Natural killer cell (primary cell): ENCODE data around the gene ZNF185. TPM values are rescaled to one million over a fixed set of nuclear protein-coding genes. Genes with fewer than 3 reads are reported as not detected.

Experiments used
- ATAC-seq, 3 donors: fragments of 150-1000 bp in 2 of 3; fragments of 200-7000 bp in 1 of 3; cut with Tn5 transposase; 1 replicate in 1 of 3; 2 replicates in 2 of 3; pipeline ENCODE4 v1.10.0; 2021; ENCODE audit warnings: mild to moderate bottlenecking in 2 of 3, moderate library complexity in 2 of 3
- DNase-seq, 2 donors: peaks; one replicate each; pipeline versions ENCODE4 v3.0.0 to v3.0.0-alpha.2; 2013 to 2021; ENCODE audit warnings: mixed read lengths in 1 of 2
- H3K27ac ChIP-seq: one replicate; pipeline ENCODE4 v1.5.1; 2013; ENCODE audit warnings: mild to moderate bottlenecking, low read length
- H3K27me3 ChIP-seq: one replicate; pipeline ENCODE4 v1.6.1; 2013; ENCODE audit warnings: low read length; ENCODE audit not compliant: control insufficient read depth, insufficient read depth
- H3K36me3 ChIP-seq: one replicate; pipeline ENCODE4 v1.6.1; 2013; ENCODE audit warnings: low read length; ENCODE audit not compliant: control insufficient read depth, insufficient read depth
- H3K4me1 ChIP-seq: one replicate; pipeline ENCODE4 v1.6.1; 2013; ENCODE audit warnings: low read length; ENCODE audit not compliant: control insufficient read depth, insufficient read depth
- H3K4me3 ChIP-seq: one replicate; pipeline ENCODE4 v1.5.1; 2013; ENCODE audit warnings: low read length
- H3K9me3 ChIP-seq: one replicate; pipeline ENCODE4 v1.6.1; 2013; ENCODE audit warnings: low read length; ENCODE audit not compliant: control insufficient read depth, insufficient read depth
- H3K27ac Mint-ChIP-seq, 2 donors: one replicate each; pipeline ENCODE4 v1.8.0; 2022; ENCODE audit warnings: mild to moderate bottlenecking in 2 of 2, mixed read lengths in 2 of 2, moderate library complexity in 1 of 2
- H3K27me3 Mint-ChIP-seq, 2 donors: one replicate each; pipeline ENCODE4 v1.8.0; 2022; ENCODE audit warnings: low read depth in 2 of 2, mixed read lengths in 2 of 2
- H3K36me3 Mint-ChIP-seq: one replicate; pipeline ENCODE4 v1.8.0; 2022; ENCODE audit warnings: mixed read lengths
- H3K4me1 Mint-ChIP-seq, 2 donors: one replicate each; pipeline ENCODE4 v1.8.0; 2022; ENCODE audit warnings: mixed read lengths in 2 of 2
- H3K4me3 Mint-ChIP-seq: one replicate; pipeline ENCODE4 v1.8.0; 2022; ENCODE audit warnings: mild to moderate bottlenecking, moderate library complexity, mixed read lengths
- H3K9me3 Mint-ChIP-seq, 2 donors: one replicate each; pipeline ENCODE4 v1.8.0; 2022; ENCODE audit warnings: mixed read lengths in 2 of 2
- CTCF ChIP-seq: fragments of 200-600 bp; IDR thresholded peaks from one replicate; pipeline ENCODE4 v1.8.0; 2022; ENCODE audit warnings: antibody characterized with exemption
- WGBS: methylation state at CpG from one replicate; pipeline ENCODE4 v1.1.7; 2013; ENCODE audit warnings: missing lambda C conversion rate; ENCODE audit not compliant: insufficient coverage; 5-methylcytosine and 5-hydroxymethylcytosine counted together
- intact Hi-C: fragments of 100-400 bp; cut with micrococcal nuclease; formaldehyde crosslinking; loops from one replicate; pipeline ENCODE4 v1.14.2; 2022
- total RNA-seq, 4 donors: library from RNA; stranded (reverse); fragments of 120-200 nt in 1 of 4; gene quantifications; one replicate each; pipeline versions ENCODE4 v1.2.3 to v1.2.4, GENCODE V29; 2013 to 2022

The ZNF185 gene
- total RNA-seq, 3 donors from 2014 or later (not counting 1 experiment from before 2014, with no cell fraction given), result 1.9 to 12.4 (median 6.5) TPM

DNA sequence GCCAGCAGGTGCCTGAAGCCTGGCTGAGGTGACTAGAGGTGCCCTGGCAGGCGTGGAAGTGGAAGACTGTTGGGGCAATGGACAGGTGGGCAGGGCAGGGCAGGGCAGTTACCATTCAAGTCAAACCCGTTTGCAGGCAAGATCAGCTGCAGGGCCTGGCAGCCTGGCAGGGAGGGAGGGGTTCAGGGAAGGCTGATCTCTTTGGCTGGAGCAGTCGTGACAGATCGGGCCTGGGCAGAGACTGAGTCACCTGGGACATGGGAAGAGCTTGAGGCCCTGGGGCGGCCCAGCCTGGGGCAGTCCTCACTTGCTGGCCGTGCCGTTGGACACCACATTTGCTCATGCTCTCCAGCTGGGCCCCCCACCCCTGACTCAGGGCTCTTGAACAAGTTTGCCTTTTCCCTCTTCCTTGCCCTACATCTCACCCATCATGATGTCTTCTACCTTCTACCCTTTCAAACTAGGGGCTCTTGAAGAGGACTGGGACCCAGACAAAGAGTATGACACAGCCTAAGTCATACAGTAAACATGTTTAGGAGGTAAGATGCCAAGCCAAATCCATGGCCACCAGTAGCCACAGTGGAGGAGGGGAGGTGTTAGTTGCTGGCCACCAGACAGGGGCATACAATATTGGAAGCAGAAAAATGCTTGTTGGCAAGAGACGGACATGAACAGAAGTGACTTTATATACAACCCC, 2.0 kb upstream of the ZNF185 start:
- Mint-ChIP-seq H3K27me3 (peaks cover 14 to 20% of the 10 kb centered on the region in 2 donors), H3K4me1 (no peaks in the 10 kb centered on the region), H3K36me3 (no peaks in the 10 kb centered on the region), H3K9me3 (no peaks in the 10 kb centered on the region), H3K4me3 (no peak overlapping the region), H3K27ac (no peak overlapping the region)
- intact Hi-C loops, result no loop called here
- H3K27ac ChIP-seq, result no peak overlapping the region
- no peaks in the 10 kb centered on the region for H3K4me1 ChIP-seq
- H3K9me3 ChIP-seq, result no peaks in the 10 kb centered on the region
- no peak for TF ChIP-seq CTCF
- DNase-seq, result no peak
- H3K4me3 ChIP-seq, result no peak overlapping the region
- no peaks in the 10 kb centered on the region for H3K27me3 ChIP-seq
- WGBS, result 78% methylated on average over 8 of the region's 8 CpGs
- no peaks in the 10 kb centered on the region for H3K36me3 ChIP-seq
- no peak for ATAC-seq

DNA sequence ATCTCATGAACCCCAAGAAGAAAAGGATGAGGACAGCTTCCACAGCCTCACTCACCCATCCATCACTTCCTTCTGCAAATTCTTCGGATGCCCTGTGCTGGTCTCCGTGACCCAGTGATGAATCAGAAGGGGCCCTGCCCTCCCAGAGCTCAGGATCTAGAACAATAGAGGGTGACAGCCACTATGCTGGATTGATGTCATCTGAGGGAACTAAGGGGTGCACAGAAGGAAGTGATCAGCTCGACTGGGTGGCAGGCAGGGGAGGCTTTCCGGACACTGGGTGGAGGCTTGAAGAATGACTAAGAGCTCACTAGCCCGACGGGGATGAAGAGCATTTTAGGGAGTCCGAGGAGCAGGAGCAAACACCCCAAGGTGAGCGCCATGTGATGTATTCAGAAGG, 1.4 kb upstream of the ZNF185 start:
- no peaks in the 10 kb centered on the region for H3K27me3 ChIP-seq
- ATAC-seq (no peak), DNase-seq (no peak)
- Mint-ChIP-seq H3K27me3 (peaks cover 9 to 15% of the 10 kb centered on the region in 2 donors), H3K4me1 (no peaks in the 10 kb centered on the region), H3K9me3 (no peaks in the 10 kb centered on the region), H3K27ac (no peak overlapping the region), H3K4me3 (peak overlapping the region; percentile 62), H3K36me3 (no peaks in the 10 kb centered on the region)
- H3K36me3 ChIP-seq, result no peaks in the 10 kb centered on the region
- no peak overlapping the region for H3K4me3 ChIP-seq
- H3K4me1 ChIP-seq, result no peaks in the 10 kb centered on the region
- no peak overlapping the region for H3K27ac ChIP-seq
- 88% methylated on average over 6 of the region's 8 CpGs for WGBS
- intact Hi-C loops, result no loop called here
- no peaks in the 10 kb centered on the region for H3K9me3 ChIP-seq
- TF ChIP-seq CTCF, result no peak

GRCh38 chrX:152898442-152898841, 575 bp downstream of the ZNF185 start:
- Mint-ChIP-seq H3K27ac (no peak overlapping the region), H3K4me1 (no peaks in the 10 kb centered on the region), H3K36me3 (no peaks in the 10 kb centered on the region), H3K9me3 (no peaks in the 10 kb centered on the region), H3K27me3 (peaks cover 9 to 13% of the 10 kb centered on the region in 2 donors), H3K4me3 (no peak overlapping the region)
- intact Hi-C loops, result no loop called here
- WGBS, result 76% methylated on average over 10 of the region's 10 CpGs
- ATAC-seq (no peak), DNase-seq (no peak)
- H3K27ac ChIP-seq, result no peak overlapping the region
- no peaks in the 10 kb centered on the region for H3K36me3 ChIP-seq
- TF ChIP-seq CTCF, result no peak
- H3K9me3 ChIP-seq, result no peaks in the 10 kb centered on the region
- H3K4me3 ChIP-seq, result no peak overlapping the region
- no peaks in the 10 kb centered on the region for H3K4me1 ChIP-seq
- no peaks in the 10 kb centered on the region for H3K27me3 ChIP-seq
